GM23338 (cell line): ENCODE results near the gene MTCL1. TPM values are rescaled to one million over a fixed set of nuclear protein-coding genes. Genes with fewer than 3 reads are reported as not detected.

Experiments used
- ATAC-seq: fragments of 200-7000 bp; cut with Tn5 transposase; 3 replicates; pipeline ENCODE4 v1.9.1; 2020
- DNase-seq: peaks from one replicate; pipeline ENCODE4 v3.0.0-alpha.2; 2015; ENCODE audit warnings: low spot score
- H2AFZ ChIP-seq: fragments of 200-600 bp; sonication (generic); 2 replicates; pipeline ENCODE4 v1.8.0; 2016; ENCODE audit warnings: antibody characterized with exemption, mild to moderate bottlenecking, moderate library complexity
- H3F3A ChIP-seq: fragments of 200-600 bp; sonication (generic); replicated peaks from 2 replicates; pipeline ENCODE4 v1.8.0; 2017; ENCODE audit warnings: antibody characterized with exemption, mixed run types, low read depth
- H3K27ac ChIP-seq: fragments of 200-600 bp; sonication (generic); 2 replicates; pipeline ENCODE4 v1.6.1; 2016; ENCODE audit warnings: low read depth
- H3K27me3 ChIP-seq: fragments of 200-600 bp; sonication (generic); 2 replicates; pipeline ENCODE4 v1.8.0; 2016; ENCODE audit warnings: mild to moderate bottlenecking, mixed run types, moderate library complexity; ENCODE audit not compliant: insufficient read depth
- H3K36me3 ChIP-seq: fragments of 200-600 bp; sonication (generic); 2 replicates; pipeline ENCODE4 v1.8.0; 2016; ENCODE audit warnings: mild to moderate bottlenecking; ENCODE audit not compliant: insufficient read depth
- H3K4me1 ChIP-seq: fragments of 200-600 bp; sonication (generic); 2 replicates; pipeline ENCODE4 v1.8.0; 2016; ENCODE audit warnings: mild to moderate bottlenecking, moderate library complexity; ENCODE audit not compliant: insufficient read depth
- H3K4me2 ChIP-seq: fragments of 200-600 bp; sonication (generic); 2 replicates; pipeline ENCODE4 v1.7.1; 2017; ENCODE audit warnings: mixed run types
- H3K4me3 ChIP-seq: fragments of 200-600 bp; sonication (generic); 2 replicates; pipeline ENCODE4 v1.6.1; 2016; ENCODE audit warnings: mixed run types
- H3K79me2 ChIP-seq: fragments of 200-600 bp; sonication (generic); replicated peaks from 2 replicates; pipeline ENCODE4 v1.8.0; 2017; ENCODE audit warnings: mild to moderate bottlenecking; ENCODE audit not compliant: insufficient read depth
- H3K9me2 ChIP-seq: fragments of 200-600 bp; sonication (generic); 2 replicates; pipeline ENCODE4 v1.8.0; 2017; ENCODE audit not compliant: insufficient read depth
- H4K20me1 ChIP-seq: fragments of 200-600 bp; sonication (generic); replicated peaks from 2 replicates; pipeline ENCODE4 v1.8.0; 2017; ENCODE audit warnings: mild to moderate bottlenecking; ENCODE audit not compliant: insufficient read depth
- H3K27ac Mint-ChIP-seq: 2 replicates; pipeline ENCODE4 v1.8.0; 2020; ENCODE audit warnings: inconsistent platforms, mild to moderate bottlenecking, moderate library complexity, mixed read lengths
- H3K27me3 Mint-ChIP-seq: 3 replicates; pipeline ENCODE4 v1.8.0; 2022; ENCODE audit warnings: low read depth, mild to moderate bottlenecking, moderate library complexity, mixed read lengths, inconsistent platforms; ENCODE audit not compliant: insufficient read depth, poor library complexity
- H3K36me3 Mint-ChIP-seq: 3 replicates; pipeline ENCODE4 v1.8.0; 2021; ENCODE audit warnings: low read depth, mild to moderate bottlenecking, inconsistent platforms, moderate library complexity, mixed read lengths
- H3K4me1 Mint-ChIP-seq: 3 replicates; pipeline ENCODE4 v1.8.0; 2020; ENCODE audit warnings: mild to moderate bottlenecking, inconsistent platforms, mixed read lengths
- H3K4me3 Mint-ChIP-seq: 3 replicates; pipeline ENCODE4 v1.8.0; 2021; ENCODE audit warnings: moderate library complexity, mild to moderate bottlenecking, inconsistent platforms, mixed read lengths
- H3K9me3 Mint-ChIP-seq: 3 replicates; pipeline ENCODE4 v1.8.0; 2020; ENCODE audit warnings: moderate library complexity, mild to moderate bottlenecking, inconsistent platforms, mixed read lengths
- JUNB ChIP-seq: IDR thresholded peaks from one replicate; pipeline ENCODE4 v1.6.1; 2016; ENCODE audit warnings: antibody characterized with exemption; ENCODE audit not compliant: unreplicated experiment
- POLR2AphosphoS5 ChIP-seq: IDR thresholded peaks from 2 replicates; pipeline ENCODE4 v1.6.1; 2016; ENCODE audit warnings: antibody characterized with exemption, low read depth
- REST ChIP-seq: IDR thresholded peaks from one replicate; pipeline ENCODE4 v1.6.1; 2018; ENCODE audit warnings: antibody characterized with exemption; ENCODE audit not compliant: unreplicated experiment
- polyA plus RNA-seq: library from polyadenylated mRNA; unstranded; fragments of >200 nt; fragmentation: Nextera tagmentation; extraction: Ambion mirVana; gene quantifications from 2 replicates; pipeline ENCODE4 v1.2.1, GENCODE V29; 2016
- total RNA-seq: library from RNA; depleted of rRNA; stranded (reverse); fragments of >200 nt; shearing (Covaris generic); gene quantifications from 2 replicates; pipeline ENCODE4 v1.2.3, GENCODE V29; 2014
- TF ChIP-seq, protein P1 (sequence below): fragments of 250-450 bp; sonication (Bioruptor Pico); IDR thresholded peaks from 2 replicates; pipeline ENCODE4 v1.5.0; 2020; ENCODE audit warnings: mild to moderate bottlenecking, moderate library complexity

The MTCL1 gene
- total and polyA plus RNA-seq, 2 experiments from 2014 or later: 14.4 to 45.0 TPM

DNA sequence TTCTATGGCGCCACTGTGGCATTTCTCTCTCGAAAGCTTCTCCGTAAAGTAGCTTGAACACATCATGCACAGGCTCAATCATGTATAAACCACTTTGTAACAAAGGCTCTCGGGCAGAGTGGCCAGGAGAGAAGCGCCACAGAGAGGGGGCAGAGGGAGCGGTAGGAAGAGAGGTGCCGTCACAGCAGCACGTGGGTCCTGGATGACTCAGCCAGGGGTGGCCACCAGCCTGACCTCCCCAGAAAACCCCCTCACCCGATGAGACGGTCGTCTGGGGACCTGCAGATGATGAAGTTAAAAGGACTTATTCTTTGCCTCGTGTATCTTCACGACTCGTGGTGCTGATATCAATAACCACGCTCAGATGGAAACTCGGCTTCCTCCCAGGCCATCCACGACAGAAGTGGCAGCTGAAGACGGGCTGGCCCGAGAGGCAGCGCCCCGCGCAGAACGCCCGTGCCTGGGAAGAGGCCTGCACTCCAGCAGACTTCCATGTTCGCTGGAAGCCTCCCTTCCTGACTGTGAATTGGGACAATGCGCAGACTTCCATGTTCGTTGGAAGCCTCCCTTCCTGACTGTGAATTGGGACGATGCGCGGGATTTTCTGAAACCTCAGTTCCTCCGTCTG lies 46.4 kb upstream of the MTCL1 start:
- TF ChIP-seq REST: no peak
- no peaks in the 10 kb centered on the region for H3K36me3 ChIP-seq
- H3K9me3 Mint-ChIP-seq: no peaks in the 10 kb centered on the region
- H3K27ac ChIP-seq: no peak overlapping the region
- no peak overlapping the region for H3K4me3 ChIP-seq
- ATAC-seq: no peak
- H3F3A ChIP-seq: no peaks in the 10 kb centered on the region; the same call in 1 of the 2 replicates
- no peaks in the 10 kb centered on the region for H3K79me2 ChIP-seq
- peaks cover 31% of the 10 kb centered on the region for H3K4me1 ChIP-seq
- H2AFZ ChIP-seq: peak overlapping the region; percentile 87
- H4K20me1 ChIP-seq: no peaks in the 10 kb centered on the region
- H3K36me3 Mint-ChIP-seq: no peaks in the 10 kb centered on the region
- H3K4me2 ChIP-seq: no peak overlapping the region
- H3K9me2 ChIP-seq: no peaks in the 10 kb centered on the region
- no peak for DNase-seq
- no peak overlapping the region for H3K4me3 Mint-ChIP-seq
- H3K27me3 Mint-ChIP-seq: peaks cover 12% of the 10 kb centered on the region
- peaks cover 44% of the 10 kb centered on the region for H3K4me1 Mint-ChIP-seq
- H3K27ac Mint-ChIP-seq: no peak overlapping the region
- no peaks in the 10 kb centered on the region for H3K27me3 ChIP-seq

DNA sequence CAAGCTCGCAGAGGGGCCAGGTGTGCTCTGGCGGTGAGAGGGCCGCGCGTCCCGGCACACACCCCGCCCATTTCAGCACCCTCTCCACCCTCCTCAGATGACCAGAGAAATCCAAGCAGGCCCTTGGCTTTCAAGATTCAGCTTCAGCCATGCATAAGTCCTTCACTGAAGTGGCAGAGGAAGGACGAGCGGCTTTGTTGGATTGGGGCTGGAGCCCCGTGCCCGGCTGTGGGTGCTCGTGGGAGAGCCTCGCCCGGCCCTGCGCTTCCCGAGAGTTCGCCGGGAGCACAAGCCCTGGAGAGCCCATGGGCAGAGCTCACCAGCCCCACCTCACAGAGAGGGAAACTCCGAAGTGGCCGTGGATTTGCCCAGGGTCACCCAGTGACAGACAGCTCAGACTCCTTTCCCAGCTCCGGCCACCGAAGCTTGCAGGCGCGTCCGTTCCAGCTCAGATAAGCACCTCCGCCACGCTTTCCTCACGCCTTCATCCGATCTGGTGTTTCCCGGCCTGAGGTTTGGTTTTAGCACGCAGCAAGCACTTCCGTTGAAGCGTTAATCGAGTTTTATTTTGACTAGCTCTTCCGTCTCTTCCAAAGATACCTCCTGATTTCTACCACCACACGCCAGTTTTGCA lies 45.6 kb upstream of the MTCL1 start:
- DNase-seq (no peak), ATAC-seq (no peak)
- TF ChIP-seq, protein P1, sequence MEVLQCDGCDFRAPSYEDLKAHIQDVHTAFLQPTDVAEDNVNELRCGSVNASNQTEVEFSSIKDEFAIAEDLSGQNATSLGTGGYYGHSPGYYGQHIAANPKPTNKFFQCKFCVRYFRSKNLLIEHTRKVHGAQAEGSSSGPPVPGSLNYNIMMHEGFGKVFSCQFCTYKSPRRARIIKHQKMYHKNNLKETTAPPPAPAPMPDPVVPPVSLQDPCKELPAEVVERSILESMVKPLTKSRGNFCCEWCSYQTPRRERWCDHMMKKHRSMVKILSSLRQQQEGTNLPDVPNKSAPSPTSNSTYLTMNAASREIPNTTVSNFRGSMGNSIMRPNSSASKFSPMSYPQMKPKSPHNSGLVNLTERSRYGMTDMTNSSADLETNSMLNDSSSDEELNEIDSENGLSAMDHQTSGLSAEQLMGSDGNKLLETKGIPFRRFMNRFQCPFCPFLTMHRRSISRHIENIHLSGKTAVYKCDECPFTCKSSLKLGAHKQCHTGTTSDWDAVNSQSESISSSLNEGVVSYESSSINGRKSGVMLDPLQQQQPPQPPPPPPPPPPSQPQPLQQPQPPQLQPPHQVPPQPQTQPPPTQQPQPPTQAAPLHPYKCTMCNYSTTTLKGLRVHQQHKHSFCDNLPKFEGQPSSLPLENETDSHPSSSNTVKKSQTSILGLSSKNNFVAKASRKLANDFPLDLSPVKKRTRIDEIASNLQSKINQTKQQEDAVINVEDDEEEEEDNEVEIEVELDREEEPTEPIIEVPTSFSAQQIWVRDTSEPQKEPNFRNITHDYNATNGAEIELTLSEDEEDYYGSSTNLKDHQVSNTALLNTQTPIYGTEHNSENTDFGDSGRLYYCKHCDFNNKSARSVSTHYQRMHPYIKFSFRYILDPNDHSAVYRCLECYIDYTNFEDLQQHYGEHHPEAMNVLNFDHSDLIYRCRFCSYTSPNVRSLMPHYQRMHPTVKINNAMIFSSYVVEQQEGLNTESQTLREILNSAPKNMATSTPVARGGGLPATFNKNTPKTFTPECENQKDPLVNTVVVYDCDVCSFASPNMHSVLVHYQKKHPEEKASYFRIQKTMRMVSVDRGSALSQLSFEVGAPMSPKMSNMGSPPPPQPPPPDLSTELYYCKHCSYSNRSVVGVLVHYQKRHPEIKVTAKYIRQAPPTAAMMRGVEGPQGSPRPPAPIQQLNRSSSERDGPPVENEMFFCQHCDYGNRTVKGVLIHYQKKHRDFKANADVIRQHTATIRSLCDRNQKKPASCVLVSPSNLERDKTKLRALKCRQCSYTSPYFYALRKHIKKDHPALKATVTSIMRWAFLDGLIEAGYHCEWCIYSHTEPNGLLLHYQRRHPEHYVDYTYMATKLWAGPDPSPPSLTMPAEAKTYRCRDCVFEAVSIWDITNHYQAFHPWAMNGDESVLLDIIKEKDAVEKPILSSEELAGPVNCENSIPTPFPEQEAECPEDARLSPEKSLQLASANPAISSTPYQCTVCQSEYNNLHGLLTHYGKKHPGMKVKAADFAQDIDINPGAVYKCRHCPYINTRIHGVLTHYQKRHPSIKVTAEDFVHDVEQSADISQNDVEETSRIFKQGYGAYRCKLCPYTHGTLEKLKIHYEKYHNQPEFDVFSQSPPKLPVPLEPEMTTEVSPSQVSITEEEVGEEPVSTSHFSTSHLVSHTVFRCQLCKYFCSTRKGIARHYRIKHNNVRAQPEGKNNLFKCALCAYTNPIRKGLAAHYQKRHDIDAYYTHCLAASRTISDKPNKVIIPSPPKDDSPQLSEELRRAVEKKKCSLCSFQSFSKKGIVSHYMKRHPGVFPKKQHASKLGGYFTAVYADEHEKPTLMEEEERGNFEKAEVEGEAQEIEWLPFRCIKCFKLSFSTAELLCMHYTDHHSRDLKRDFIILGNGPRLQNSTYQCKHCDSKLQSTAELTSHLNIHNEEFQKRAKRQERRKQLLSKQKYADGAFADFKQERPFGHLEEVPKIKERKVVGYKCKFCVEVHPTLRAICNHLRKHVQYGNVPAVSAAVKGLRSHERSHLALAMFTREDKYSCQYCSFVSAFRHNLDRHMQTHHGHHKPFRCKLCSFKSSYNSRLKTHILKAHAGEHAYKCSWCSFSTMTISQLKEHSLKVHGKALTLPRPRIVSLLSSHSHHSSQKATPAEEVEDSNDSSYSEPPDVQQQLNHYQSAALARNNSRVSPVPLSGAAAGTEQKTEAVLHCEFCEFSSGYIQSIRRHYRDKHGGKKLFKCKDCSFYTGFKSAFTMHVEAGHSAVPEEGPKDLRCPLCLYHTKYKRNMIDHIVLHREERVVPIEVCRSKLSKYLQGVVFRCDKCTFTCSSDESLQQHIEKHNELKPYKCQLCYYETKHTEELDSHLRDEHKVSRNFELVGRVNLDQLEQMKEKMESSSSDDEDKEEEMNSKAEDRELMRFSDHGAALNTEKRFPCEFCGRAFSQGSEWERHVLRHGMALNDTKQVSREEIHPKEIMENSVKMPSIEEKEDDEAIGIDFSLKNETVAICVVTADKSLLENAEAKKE (CRISPR knock-in tag): no peak
- TF ChIP-seq POLR2AphosphoS5: no peak
- no peak for TF ChIP-seq JUNB
- Mint-ChIP-seq H3K36me3 (no peaks in the 10 kb centered on the region), H3K4me3 (no peak overlapping the region), H3K27ac (no peak overlapping the region), H3K27me3 (peaks cover 12% of the 10 kb centered on the region), H3K9me3 (no peaks in the 10 kb centered on the region), H3K4me1 (peaks cover 39% of the 10 kb centered on the region)
- Histone ChIP-seq H3F3A (no peaks in the 10 kb centered on the region; the same call in 1 of the 2 replicates), H3K27ac (no peak overlapping the region), H3K79me2 (no peaks in the 10 kb centered on the region), H3K9me2 (no peaks in the 10 kb centered on the region), H4K20me1 (no peaks in the 10 kb centered on the region), H3K4me2 (no peak overlapping the region), H3K4me1 (peaks cover 31% of the 10 kb centered on the region), H3K4me3 (no peak overlapping the region), H3K27me3 (no peaks in the 10 kb centered on the region), H3K36me3 (no peaks in the 10 kb centered on the region), H2AFZ (peak overlapping the region; percentile 87)
